Amniotic epithelial cell (primary cell): ENCODE data around the gene MYOF.
"Not testable (repeated sequence)": the region's sequence is repeated elsewhere in the genome, so short reads cannot be mapped to it uniquely, and the experiment has no call there.

Experiments used
- DNase-seq: peaks from one replicate; pipeline ENCODE4 v3.0.0-alpha.2; 2010; ENCODE audit warnings: low read depth

The MYOF gene

DNA sequence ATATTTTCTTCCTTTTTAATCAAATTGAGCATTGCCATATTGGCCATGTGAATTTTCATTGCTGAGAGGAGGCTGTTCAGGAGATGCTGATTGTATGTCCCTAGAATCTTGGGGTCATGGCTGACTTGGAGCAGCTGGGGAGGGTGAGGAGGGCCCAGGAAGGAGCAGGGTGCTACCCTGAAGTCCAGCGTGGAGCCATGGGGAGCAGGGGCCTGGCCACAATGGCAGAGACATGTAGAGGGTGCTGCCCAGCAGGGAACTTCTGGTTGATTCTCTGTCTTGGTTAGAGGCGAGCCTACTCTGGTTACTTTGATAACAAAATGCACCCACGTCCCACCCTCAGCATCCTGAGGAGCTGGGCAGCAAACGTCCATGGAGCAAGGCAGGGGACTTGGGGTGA, 186.0 kb downstream of the MYOF start:
- no peak for DNase-seq

DNA sequence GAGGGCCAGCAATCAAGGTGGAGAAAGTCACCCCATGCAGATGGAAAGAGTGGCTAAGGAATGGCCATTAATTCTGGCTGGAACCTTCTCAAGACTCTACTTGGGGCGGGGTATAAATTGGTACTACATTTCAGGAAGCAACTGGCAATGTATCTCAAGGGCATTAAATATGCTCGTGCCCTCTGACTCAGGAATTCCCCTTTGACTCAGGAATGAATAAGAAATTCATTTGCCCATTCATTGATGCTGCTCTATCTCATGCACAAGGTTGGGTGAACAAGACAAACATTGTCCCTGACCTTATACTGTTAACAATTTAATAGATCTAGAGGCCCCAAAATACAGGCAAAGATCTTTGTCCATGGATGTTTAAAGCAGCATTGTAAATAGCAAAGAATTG, 188.1 kb downstream of the MYOF start:
- DNase-seq, result no peak

DNA sequence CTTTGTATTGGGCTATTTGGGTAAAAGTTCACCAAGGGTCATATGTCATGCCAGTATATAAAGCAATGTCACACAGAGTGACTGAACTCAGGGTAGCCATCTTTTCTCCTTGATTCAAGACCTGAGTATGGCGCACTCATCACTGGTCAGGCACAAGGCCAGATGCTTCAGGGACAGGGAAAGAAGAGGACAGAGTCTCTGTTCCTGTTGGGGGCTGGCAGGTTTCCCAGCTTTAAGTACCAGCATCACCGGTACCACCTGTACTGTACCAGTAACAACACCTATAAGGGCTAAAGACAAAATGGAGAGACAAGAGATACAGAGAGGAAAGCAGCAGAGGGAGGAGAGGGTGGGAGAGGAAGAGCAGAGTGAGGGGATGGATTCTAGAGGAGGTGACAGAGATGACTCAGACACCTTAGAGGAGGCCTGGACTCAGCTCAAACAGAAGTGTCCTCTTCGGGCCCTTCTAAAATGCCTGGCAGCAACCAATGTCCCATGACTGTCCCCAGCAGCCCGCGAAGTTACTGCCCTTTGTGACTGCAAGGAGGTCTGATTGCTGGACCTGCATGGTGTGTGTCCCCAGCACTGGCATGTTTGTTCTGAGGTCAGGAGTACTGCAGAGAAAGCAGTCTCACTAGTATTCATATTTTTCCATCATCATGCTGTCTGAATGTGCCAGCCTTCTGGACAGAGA, 191.3 kb downstream of the MYOF start:
- DNase-seq, result no peak

DNA sequence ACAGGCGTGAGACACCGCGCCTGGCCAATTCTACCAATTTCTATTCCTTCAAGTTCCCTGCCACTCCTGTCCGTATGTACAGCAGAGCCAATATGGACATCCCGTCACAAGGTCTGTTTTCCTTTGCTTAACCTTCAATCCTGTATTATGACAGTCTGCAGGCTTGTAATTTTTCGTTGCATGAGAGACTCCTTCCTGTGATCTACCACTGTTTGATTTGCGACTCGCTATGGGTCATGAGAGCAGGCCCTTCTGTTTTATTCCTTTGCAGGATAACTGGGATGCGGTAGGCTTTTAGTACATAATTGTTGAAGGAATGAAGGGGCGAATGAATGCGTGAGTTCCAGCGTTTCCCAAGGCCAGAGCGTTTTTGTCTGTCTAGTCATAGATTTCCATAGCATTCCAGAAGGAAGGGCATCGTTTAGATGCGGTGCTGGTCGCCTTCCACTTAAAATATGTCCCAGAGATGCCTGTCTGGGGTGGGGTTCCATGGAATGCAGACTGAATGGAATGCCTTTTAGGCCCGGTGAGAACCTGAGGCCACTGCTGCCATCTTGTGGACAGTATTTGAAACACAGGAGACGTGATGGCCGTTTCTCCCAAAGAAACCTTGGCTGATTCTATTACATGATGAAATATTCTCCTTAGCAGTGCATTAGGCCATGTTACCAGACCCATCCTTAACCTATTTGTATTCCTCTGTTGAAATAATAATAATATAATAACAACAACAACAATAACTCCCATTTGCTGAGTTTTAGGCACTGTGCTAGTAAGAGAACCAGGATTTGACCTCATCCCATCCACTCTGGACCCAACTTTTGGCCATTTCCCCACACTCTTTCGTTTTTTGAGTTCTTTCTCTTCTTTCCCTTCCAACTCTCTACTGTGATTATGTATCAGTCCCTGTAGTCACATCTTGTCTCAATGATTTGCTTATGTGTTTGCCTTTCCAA, 193.2 kb downstream of the MYOF start:
- peak; percentile 76 for DNase-seq

DNA sequence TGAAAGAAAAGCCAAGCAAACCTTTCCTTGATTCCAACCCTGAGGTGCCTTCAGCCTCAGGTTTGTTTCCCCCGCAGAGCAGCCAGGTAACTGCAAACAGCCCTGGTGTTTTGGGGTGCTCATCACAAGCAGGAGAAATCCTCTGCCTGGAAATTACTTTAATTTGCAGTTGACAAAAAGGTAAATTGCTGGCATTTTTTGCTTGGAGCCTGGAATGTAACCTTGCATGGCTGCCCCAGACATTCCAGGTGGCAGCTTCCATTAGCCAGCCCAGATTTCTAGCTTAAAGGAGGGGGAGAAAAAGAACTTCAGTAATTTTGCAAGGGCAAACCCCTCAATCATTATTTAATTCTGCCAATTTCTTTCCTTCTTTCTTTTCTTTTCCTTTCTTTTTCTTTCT, 194.4 kb downstream of the MYOF start:
- no peak for DNase-seq

DNA sequence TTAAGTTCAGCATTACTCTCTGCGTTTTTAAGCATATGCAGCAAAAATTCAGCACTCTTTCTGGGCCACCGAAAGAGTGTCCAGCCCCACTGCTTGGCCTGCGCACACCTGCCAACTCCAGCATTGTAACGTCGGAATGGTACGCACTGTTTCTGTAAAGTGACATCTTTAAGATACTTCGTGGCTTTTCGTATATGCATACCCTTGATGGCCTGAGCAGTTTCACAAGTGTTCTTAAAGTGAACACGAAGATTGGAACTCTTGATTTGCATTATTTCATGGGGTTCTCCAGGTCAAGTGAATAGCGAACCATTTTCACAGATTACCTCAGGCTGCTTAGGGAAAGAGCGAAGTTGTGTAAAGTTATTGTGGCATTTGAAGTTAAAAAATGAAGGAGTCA, 197.9 kb downstream of the MYOF start:
- not testable (repeated sequence) for DNase-seq

DNA sequence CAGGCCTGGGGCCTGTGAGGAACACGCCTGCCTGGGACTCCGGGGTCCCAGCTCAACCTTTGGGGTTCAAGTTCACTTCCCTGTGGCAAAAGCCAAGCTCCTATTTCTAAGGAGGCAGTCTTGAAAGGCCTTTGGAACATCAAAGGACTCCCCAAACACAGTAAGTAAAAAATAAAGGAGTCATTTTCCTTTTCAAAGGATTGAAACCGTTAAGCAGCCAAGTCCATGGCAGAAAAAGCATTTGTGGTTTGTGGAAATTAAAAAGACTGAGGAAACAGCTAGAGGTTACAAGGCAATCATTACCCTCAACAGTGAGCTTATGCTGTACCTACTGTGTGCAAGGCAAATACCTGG, 200.8 kb downstream of the MYOF start:
- no peak for DNase-seq

DNA sequence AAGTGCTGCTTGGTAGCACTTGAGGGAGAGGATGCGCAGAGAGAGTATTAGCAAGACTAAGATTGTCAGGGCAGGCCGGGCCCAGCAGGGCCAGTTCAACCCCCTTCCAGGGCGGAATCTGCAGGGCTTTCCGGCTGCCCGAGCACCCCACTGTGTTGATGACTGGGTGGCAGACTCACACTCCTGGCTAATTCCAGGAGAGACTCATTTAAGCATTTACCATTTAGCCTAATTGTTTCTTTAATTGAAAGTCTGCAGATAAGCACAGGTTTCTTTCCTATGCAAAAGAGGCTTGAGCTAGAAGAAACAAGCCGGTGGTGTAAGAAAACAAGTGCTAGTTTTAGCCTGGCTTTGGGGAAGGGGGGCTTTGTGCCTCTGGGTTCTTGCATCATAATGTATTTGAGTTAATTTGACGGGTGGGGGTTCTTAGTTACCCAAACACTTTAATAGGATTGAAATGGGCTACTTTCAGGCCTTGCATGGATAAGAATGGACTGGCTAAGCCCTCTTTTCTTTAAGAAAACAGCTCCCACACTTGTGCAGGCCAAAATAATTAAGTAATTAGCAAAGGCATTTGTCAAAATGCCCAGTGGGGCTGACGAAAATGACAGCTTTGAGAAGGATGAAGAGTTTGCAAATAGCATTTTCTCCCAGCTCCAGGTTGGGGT, 201.3 kb downstream of the MYOF start:
- no peak for DNase-seq

DNA sequence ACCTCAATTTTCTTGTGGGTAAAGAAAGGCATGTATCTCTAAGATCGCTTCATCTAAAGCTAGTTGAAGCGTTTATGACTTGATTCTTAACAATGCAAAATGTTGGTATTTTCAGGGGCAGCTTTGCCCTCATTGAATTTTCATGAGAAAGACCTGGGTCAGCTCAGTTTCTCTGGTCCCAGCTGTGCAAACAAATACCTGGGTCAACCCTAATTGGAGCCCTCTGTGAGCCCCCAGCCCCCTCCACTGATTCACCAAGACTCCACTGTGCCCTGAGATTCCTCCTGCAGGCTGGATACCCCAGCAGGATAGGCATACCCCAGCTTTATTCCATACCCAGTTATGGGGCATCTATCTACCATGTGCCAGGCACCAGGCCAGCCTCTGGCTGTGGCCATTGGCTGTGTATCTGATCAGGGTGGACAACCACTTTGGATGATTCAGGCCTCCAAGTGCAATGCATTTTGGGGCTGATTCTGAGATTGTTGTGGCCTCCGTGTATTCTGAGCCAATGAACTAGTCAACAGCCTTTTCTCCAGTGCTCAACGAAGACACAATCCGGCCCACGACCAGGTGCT, 201.9 kb downstream of the MYOF start:
- no peak for DNase-seq

DNA sequence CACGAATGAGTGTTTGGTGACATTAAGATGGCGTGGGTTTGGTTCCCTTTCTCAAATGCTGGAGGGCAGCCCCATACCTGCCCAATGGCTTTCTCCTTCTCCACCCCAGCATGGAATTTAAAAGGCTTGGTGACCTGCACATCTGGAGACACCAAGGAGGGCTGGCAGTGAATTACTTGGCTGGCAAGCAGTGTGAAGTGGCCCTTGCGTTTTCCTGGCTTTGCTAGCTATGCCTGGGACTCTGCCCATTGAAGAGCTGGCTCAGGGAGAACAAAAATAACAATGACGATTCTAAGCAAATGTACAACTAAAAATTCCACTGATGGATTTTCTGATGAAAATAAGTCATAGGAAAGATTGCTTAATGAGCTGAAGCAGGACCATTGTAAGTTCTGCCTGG, 204.8 kb downstream of the MYOF start:
- no peak for DNase-seq

DNA sequence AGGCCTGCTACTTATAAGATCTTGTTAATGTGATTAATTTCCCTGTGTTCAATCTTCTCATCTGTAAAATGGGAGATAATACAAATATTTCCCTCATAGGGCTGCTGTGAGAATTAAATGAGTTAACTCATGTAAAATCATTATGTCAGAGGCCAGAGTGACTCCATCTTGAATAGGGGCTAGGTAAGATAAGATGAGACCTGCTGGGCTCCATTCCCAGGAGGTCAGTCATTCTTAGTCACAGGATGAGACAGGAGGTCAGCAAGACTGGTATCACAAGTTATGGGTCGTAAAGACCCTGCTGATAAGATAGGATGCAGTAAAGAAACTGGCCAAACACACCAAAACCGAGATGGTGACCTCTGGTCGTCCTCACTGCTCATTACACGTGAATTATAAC, 207.7 kb downstream of the MYOF start:
- DNase-seq, result peak; percentile 3

DNA sequence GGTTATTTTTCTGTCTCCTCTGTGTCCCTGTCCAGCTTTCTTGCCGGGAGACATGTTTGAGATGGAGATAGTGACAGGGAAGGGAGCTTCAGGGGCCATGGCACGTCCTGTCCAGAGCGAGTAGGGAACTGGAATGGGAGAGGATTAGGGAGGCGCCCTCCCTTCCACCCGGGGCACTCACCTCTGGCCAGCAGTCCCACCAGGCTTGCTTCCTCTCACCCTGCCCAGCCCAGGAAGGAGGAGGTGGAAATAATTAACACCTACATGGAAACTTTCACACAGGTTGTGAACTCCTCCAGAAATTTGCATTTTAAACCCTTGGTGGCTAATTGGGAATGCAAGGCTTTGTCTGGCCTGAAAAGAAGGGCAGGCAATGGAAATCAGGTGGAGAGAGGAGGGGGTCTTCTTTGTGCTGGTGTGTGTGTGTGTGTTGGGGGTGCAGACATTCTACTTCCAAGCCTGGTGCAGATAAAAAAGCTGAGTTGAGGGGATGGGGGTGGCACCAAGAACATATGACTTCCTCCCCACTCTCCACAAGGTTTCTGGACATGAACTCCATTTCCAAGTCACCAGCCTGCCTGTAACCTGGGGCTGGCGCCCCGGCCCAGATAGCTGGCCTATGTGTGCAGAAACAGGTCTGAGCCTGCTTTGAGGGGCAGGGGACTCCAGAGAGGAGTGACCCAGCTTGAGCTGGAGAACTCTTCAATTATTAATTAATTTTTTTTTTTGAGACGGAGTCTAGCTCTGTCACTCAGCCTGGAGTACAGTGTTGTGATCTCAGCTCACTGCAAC, 209.1 kb downstream of the MYOF start:
- no peak for DNase-seq

DNA sequence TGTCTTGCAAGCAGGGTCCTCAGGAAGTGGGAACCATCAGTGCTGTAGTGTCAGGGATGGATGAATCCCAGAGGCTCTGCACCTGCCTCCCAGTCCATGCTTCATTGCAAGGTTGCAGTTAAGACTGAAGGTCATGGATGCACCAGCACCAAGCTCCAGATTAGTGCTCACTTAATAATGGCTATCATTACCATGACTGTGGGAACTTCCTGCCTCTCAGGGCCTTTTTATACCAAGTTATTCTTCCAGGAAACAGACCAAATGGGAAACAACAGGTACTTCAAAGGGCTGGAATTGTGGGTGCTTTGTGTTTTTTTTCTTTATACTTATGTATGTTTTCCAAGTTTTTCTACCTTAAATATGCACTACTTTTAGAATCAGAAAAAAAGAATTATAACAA, 210.8 kb downstream of the MYOF start:
- no peak for DNase-seq

DNA sequence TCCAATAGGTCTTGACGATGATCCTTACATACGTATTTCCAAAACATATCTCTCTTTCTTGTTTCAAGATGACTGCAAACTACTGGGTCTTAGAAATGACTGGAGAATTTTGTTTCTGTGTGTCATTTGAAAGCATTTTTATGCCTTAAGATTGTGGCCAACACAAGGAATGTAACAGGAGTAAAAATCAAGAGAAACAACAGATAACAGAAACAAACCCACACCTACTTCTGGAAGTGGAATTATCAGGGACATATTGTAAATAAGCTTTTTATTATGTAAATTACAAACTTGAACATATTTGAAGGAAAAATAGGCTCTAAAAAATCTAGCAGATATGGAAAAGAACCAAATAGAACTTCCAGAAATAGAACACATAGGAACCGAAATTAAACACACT, 212.9 kb downstream of the MYOF start:
- no peak for DNase-seq

DNA sequence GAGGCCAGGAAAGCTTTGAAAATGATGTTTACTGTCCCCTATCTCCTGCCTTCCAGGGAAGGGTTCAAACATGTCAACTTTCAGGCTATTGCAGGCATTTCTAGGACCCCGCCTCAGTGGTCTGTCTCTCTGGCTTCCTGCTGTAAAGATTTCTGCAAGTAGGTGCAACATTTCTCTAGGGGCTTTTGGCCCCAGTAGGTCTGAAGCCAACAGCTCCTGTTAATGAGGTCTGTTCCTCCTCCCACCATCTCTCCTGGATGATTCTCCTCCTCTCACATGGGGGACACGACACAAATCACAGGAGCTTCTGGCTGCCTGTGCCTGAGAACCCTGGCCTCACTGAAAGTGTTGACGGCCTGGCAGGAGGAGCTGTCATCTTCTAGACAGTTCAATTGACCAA, 214.1 kb downstream of the MYOF start:
- DNase-seq, result no peak

DNA sequence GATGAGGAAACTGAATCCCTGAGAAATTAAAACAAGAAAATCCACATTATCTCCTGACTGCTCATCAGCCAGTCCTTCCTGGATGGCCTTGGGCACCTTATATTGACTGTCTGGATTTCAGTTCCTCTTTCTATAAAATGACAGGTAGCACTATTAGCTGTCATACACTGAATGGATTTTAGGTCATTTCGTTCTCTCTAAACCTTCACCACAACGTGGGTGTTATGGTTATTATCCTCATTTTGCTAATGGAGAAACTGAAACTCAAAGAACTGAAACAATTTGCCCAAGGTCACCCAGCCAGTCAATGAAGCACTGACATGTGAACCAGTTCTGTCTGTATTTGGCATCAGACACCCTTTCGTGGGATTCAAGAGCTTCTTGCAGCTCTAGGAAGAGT, 214.6 kb downstream of the MYOF start:
- no peak for DNase-seq

DNA sequence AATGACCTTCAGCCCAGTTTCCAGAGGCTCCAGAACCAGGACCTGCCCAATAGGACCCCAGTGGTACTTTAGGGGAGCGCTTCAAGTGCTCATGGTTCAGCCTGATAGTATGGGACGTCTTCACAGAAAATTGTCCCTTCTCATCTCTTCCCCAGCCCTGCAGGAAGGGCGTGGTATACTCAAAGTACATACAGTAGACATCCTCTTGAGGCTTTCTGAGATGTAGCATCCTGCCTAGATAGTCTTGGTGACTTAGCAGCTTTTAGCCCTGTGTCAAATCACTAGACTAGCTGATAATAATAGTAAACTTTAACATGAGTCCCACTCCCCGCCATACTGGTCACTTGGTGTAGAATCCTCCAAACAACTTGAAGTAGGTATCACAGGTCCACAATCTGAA, 215.3 kb downstream of the MYOF start:
- no peak for DNase-seq

DNA sequence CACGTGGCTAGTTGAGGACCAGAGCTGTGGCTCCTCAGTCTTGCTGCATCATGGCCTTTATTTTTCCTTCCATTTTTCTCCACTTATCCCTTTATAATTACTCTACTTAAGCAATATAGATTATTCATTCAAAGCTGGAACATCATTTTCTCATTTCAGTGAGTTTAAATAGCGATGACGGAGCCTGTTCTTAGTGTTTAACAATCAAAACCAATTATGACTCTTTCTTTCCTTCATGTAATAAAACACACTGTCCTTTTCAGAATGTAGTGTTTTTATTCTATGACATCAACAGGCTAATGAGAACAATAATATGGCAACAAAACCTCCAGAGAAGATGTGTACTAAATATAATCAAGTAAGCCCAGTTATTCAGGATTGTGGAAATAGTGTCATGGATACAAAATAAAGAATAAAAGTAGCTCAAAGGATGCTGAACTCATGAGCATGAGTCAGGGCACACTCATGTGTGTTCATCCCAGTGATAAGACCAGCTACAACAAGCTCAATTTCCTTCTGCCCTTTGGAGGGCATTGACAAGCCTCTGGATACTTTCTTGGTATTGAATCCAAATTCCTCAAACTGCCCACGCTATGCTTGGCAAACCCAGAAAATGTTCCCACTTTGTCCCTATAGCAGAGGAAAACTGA, 220.0 kb downstream of the MYOF start:
- DNase-seq, result peak; percentile 54

DNA sequence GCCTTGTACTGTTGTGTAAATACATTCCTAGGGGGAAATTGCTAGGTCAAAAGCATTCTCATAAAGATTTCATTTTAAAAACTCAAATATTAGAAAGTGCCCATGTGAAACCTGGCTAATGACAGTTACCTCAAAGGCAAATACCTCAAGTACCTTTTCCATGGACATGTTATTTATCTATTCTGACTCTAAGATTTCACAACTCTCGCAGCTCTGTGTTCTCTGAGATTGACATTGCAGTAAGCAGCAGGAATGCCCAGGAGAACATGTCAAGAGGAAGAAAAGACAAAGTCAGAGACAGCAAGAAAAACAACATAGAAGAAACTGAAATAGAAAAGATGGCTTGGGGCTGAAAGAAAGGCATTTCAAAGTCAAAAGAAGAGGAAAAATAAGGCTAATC, 221.0 kb downstream of the MYOF start:
- DNase-seq, result peak; percentile 5

DNA sequence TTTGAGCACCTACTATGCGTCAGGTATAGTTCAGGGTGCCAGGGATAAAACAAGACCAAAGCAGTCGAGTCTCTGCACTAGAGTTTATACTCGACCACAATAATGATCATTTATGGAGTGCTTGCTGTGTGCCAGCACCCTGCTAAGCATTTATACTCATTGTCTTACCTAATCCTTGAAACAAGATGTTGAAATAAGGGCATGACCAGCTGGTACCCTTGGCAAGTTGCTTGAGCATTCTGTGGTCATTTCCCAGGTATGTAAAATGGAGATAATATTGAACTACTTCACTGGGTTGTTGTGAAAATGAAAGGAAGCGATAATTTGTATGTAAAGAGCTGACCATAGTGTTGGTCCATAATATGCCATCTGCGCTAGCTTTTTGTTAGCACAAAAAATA, 223.0 kb downstream of the MYOF start:
- DNase-seq, result peak; percentile 32
